HG03342 (cell line): ENCODE measurements around the gene OR10A3.
A peak's percentile ranks its signal among the peaks of the same experiment; 100 is the strongest.

Experiments
- ATAC-seq: cut with Tn5 transposase; IDR thresholded peaks from one replicate; pipeline ENCODE4 v1.9.1; 2021; ENCODE audit warnings: mild to moderate bottlenecking, moderate library complexity; ENCODE audit not compliant: unreplicated experiment

The OR10A3 gene

GRCh38 chr11:7894251-7894650 is 47.3 kb downstream of the OR10A3 start:
- no peak for ATAC-seq

GRCh38 chr11:7893796-7894195 is 47.7 kb downstream of the OR10A3 start:
- no peak for ATAC-seq

DNA sequence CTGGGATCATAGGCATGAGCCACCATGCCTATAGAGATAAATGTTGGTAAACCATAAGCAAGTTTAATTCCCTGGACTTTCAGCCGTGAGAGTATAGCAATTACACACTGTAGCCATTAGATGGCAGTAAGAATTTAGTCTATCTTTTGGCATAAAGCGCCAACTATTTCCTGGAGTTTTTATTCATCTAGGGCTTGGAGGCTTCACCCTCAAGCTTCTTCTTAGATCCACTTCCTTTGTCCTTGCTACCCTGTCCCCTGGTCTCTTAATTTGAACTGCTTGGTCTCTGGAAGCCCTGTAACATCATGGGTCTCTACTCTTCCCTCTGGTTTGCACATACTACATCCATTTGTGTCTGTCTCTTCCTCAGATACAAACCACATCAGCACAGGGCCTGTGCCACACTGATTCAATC is 48.7 kb downstream of the OR10A3 start:
- ATAC-seq = peak; percentile 52

DNA sequence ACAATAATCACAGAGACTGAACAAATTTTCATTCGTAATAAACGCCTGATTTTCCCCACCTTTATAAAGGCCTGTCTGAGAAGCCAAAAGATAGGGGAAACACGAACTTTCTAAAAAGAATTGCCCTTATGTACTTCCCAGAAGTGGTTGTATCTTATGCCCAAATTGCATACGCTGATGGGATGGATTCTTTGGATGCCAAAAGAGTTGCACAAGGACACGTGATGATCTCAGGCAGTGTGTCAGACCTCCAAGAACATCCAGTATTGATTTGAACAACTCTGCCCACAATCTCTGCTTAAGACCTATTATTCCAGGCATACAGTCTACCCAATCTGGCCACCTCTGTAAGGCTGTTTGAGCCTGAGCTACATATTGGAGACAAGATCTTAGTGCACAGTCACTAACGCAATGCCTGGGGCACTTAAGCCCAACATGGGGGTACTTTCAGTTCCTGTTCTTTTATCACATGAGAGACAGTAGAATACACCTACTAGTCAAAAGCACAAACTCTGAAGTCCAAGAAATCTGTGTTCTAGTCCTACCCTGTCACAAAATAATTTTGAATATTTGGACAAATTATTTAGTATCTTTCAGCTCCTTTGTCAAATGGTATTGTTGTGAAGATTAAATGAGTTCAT is 49.3 kb downstream of the OR10A3 start:
- peak; percentile 73 for ATAC-seq

DNA sequence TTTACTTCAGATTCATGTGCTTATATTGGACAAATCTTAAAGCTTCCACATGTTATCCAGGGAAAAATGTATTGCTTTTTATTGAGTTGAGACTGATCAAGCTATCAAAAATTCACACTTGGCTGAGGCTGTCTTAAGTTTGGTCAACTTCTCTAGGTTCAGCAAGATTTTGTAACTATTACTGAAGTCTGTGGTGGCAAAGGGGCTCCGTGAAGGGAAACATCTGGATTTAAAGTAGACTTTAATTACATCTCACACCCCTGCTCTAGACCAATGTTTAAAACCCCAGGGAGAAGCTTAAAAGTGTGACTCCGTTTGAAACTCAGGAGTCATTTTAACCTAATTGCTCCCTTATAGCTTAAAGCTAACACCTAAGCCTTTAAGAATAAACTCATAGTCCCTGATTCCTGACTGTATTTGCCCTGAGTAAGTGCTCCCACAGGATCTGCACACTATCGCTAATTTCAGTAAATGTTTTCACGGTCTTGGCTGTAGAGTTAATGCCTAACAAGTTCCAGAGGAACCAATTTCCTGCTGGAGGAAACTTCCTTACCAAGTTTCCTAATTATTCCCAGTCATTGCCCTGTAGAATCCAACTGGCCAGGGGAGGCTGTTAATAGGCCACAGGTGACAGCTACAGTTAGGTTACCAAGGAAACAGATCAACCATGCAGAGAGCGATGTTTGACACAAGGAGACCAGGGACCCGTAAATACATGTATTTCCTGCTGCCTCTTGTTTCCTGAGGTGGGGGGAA is 50.9 kb downstream of the OR10A3 start:
- ATAC-seq = peak; percentile 64

GRCh38 chr11:7889985-7890384 is 51.5 kb downstream of the OR10A3 start:
- ATAC-seq = peak; percentile 43
